ENCODE data around the gene SLC9A8.

SLC9A8 gene

GRCh38 chr20:49796600-49797343 lies 15.9 kb upstream of the SLC9A8 start:
- no peak for TF ChIP-seq ARNTL (CRISPR knock-in tag; IDR thresholded peaks at IDR 0.05; ENCODE audit: borderline replicate concordance, low read depth)
- TF ChIP-seq ZFP30 (CRISPR knock-in tag; IDR thresholded peaks at IDR 0.05): no peak
- TF ChIP-seq POU6F1 (CRISPR knock-in tag; IDR thresholded peaks at IDR 0.05; ENCODE audit: borderline replicate concordance, low read depth): no peak
- no peak for TF ChIP-seq OSR1 (CRISPR knock-in tag; IDR thresholded peaks at IDR 0.05)
- no peak for TF ChIP-seq ZFP3 (CRISPR knock-in tag; IDR thresholded peaks at IDR 0.05)
- TF ChIP-seq ZNF70 (CRISPR knock-in tag; IDR thresholded peaks at IDR 0.05): no peak
- TF ChIP-seq TOX (CRISPR knock-in tag; IDR thresholded peaks at IDR 0.05; ENCODE audit: borderline replicate concordance): no peak
- TF ChIP-seq ZNF8 (CRISPR knock-in tag; IDR thresholded peaks at IDR 0.05): no peak
- no peak for TF ChIP-seq ZC3H10 (CRISPR knock-in tag; IDR thresholded peaks at IDR 0.05)
- TF ChIP-seq TCF4 (CRISPR knock-in tag; IDR thresholded peaks at IDR 0.05; ENCODE audit: borderline replicate concordance): no peak
- TF ChIP-seq ISL1 (CRISPR knock-in tag; IDR thresholded peaks at IDR 0.05): no peak
- no peak for TF ChIP-seq ESRRG (CRISPR knock-in tag; IDR thresholded peaks at IDR 0.05)
- TF ChIP-seq TSHZ2 (CRISPR knock-in tag; IDR thresholded peaks at IDR 0.05): no peak
- no peak for TF ChIP-seq BACH2 (CRISPR knock-in tag; IDR thresholded peaks at IDR 0.05; ENCODE audit: borderline replicate concordance)
- no peak for TF ChIP-seq PPARA (CRISPR knock-in tag; IDR thresholded peaks at IDR 0.05; ENCODE audit: borderline replicate concordance)
- TF ChIP-seq SNAI2 (CRISPR knock-in tag; IDR thresholded peaks at IDR 0.05): no peak
- TF ChIP-seq PATZ1 (CRISPR knock-in tag; IDR thresholded peaks at IDR 0.05; ENCODE audit: borderline replicate concordance): no peak
- ATAC-seq: no peak

- ATAC-seq: no peak
- TF ChIP-seq TSHZ2 (CRISPR knock-in tag; IDR thresholded peaks at IDR 0.05) (no peak), ZNF565 (CRISPR knock-in tag; conservative IDR thresholded peaks at IDR 0.05; ENCODE audit: low read depth) (no peak), CSDC2 (CRISPR knock-in tag; IDR thresholded peaks at IDR 0.05) (no peak), ISL1 (CRISPR knock-in tag; IDR thresholded peaks at IDR 0.05) (no peak), ZNF8 (CRISPR knock-in tag; IDR thresholded peaks at IDR 0.05) (no peak), CREB5 (CRISPR knock-in tag; IDR thresholded peaks at IDR 0.05; ENCODE audit: low read depth) (no peak), GLIS3 (CRISPR knock-in tag; IDR thresholded peaks at IDR 0.05) (no peak), ZFP30 (CRISPR knock-in tag; IDR thresholded peaks at IDR 0.05) (no peak), TCF4 (CRISPR knock-in tag; IDR thresholded peaks at IDR 0.05; ENCODE audit: borderline replicate concordance) (no peak), RARB (CRISPR knock-in tag; IDR thresholded peaks at IDR 0.05) (no peak), ZNF70 (CRISPR knock-in tag; IDR thresholded peaks at IDR 0.05) (no peak)
Observed at GRCh38 chr20:49797344-49797615, 15.3 kb upstream of the SLC9A8 start.

Data from SK-N-SH treated with all-trans-retinoic acid at 6 μM for 48 hours (cell line).